Right atrium auricular region (tissue), 2 donors: ENCODE measurements around the gene STX18. TPM values are rescaled to one million over a fixed set of nuclear protein-coding genes. Genes with fewer than 3 reads are reported as not detected.

Experiments
- DNase-seq: peaks from one replicate; pipeline ENCODE4 v3.0.0-alpha.2; 2019; ENCODE audit warnings: low spot score
- H3K27ac ChIP-seq, 2 donors: fragments of 200-600 bp; sonication (generic); 1 replicate in 1 of 2; 2 replicates in 1 of 2; pipeline ENCODE4 v1.5.1; 2016 to 2019
- H3K27me3 ChIP-seq, 2 donors: fragments of 200-600 bp; sonication (generic); one replicate each; pipeline versions ENCODE4 v1.5.1 to v1.6.0; 2017 to 2019
- H3K36me3 ChIP-seq: fragments of 200-600 bp; sonication (generic); one replicate; pipeline ENCODE4 v1.5.1; 2016
- H3K4me1 ChIP-seq, 2 donors: fragments of 200-600 bp; sonication (generic); one replicate each; pipeline versions ENCODE4 v1.5.1 to v1.6.0; 2017 to 2019
- H3K4me3 ChIP-seq, 2 donors: fragments of 200-600 bp; sonication (generic); 1 replicate in 1 of 2; 2 replicates in 1 of 2; pipeline ENCODE4 v1.5.1; 2017 to 2019; ENCODE audit warnings: mild to moderate bottlenecking in 1 of 2, moderate library complexity in 1 of 2
- H3K9me3 ChIP-seq, 2 donors: fragments of 200-600 bp; sonication (generic); one replicate each; pipeline ENCODE4 v1.5.1; 2019
- total RNA-seq, 2 donors: library from RNA; depleted of rRNA; stranded (reverse); fragments of >200 nt; gene quantifications; one replicate each; pipeline ENCODE4 v1.1.0, GENCODE V29; 2016
- TF ChIP-seq, protein P1 (sequence below), 2 donors: fragments of 200-600 bp; sonication (generic); IDR thresholded peaks; one replicate each; pipeline ENCODE4 v1.5.1; 2019; ENCODE audit warnings: antibody characterized with exemption in 2 of 2

Gene STX18
- total RNA-seq, 2 donors from 2014 or later = 8.8 to 10.8 TPM

DNA sequence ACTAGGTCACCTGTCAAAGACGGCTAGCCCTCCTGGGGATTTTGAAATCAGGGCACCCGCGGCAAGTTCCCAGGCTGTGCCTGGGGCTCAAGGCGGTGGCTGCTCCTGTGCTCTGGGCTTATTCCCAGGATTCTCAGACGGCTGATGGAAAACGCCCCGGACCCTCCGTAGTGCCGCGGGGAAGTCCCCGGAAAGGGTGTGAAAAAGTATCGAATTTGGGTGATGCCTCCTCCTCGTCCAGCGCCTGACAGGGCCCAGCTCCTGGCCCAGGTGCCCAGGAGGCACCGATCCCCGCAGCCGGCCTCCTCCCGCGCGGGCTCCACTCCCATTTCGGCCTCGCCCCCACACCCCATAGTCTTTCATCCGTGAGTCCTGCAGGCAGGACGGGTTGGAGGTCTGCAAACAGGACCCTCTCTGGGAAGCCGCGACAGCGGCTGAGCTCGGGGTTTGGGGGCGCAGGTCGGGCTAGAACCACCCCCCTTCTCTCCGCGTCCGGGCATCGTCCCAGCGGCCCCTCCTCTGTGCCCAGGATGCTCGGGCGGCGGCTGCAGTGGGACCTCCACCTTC, 156.0 kb downstream of the STX18 start:
- H3K27ac ChIP-seq = no peak overlapping the region
- H3K4me1 ChIP-seq = peaks cover 0 to 33% of the 10 kb centered on the region in 2 donors
- no peaks in the 10 kb centered on the region for H3K9me3 ChIP-seq
- H3K27me3 ChIP-seq = peaks cover 0 to 5% of the 10 kb centered on the region in 2 donors
- TF ChIP-seq, protein P1, sequence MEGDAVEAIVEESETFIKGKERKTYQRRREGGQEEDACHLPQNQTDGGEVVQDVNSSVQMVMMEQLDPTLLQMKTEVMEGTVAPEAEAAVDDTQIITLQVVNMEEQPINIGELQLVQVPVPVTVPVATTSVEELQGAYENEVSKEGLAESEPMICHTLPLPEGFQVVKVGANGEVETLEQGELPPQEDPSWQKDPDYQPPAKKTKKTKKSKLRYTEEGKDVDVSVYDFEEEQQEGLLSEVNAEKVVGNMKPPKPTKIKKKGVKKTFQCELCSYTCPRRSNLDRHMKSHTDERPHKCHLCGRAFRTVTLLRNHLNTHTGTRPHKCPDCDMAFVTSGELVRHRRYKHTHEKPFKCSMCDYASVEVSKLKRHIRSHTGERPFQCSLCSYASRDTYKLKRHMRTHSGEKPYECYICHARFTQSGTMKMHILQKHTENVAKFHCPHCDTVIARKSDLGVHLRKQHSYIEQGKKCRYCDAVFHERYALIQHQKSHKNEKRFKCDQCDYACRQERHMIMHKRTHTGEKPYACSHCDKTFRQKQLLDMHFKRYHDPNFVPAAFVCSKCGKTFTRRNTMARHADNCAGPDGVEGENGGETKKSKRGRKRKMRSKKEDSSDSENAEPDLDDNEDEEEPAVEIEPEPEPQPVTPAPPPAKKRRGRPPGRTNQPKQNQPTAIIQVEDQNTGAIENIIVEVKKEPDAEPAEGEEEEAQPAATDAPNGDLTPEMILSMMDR (IDR thresholded peaks at IDR 0.05) = no peak
- no peak for DNase-seq
- peak overlapping the region; percentile 20 to 61 for H3K4me3 ChIP-seq
- no peaks in the 10 kb centered on the region for H3K36me3 ChIP-seq

DNA sequence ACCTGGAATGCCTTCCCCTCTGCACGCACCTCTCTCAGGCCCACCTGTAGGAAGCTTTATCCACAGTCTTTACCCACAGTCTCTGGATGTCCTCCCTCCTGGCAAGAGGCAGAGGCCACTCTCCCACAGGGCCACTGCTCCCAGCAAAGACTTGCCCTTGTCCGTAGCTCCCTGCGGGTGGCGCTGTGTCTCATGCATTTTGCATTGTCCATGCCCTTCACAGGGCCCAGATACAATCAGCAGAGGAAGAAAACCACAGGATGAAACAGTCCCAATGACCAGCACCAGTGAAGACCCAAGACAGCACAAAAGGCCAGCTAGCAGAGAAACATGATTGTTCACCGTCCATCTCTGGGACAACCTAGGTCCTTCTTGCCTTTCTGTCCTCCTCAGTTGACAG, 157.0 kb downstream of the STX18 start:
- H3K4me3 ChIP-seq = no peak overlapping the region
- no peaks in the 10 kb centered on the region for H3K36me3 ChIP-seq
- peaks cover 0 to 5% of the 10 kb centered on the region in 2 donors for H3K27me3 ChIP-seq
- H3K4me1 ChIP-seq = peaks cover 0 to 33% of the 10 kb centered on the region in 2 donors
- TF ChIP-seq, protein P1 (IDR thresholded peaks at IDR 0.05) = no peak
- no peaks in the 10 kb centered on the region for H3K9me3 ChIP-seq
- DNase-seq = no peak
- H3K27ac ChIP-seq = no peak overlapping the region

DNA sequence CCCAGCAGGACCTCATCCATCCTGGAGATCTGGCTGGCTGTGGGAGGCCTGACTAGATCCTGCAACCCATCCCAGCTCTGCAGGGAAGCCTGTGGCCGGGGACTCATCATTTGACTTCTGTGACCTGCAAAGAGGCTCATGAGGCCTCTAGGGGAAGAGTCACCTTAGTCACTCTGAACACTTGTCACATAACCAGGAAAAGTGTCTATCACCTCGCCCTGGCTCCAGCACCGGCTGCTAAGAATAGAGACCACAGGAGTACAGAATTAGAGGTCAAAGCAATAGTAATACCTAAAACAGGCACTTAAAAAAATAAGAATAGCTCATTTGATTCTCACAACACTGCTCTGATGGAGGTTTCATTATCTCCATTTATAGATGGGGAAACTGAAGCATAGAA, 158.8 kb downstream of the STX18 start:
- Histone ChIP-seq H3K36me3 (no peaks in the 10 kb centered on the region), H3K4me1 (peaks cover 0 to 26% of the 10 kb centered on the region in 2 donors), H3K27ac (peak overlapping the region in 1 of 2 donors; percentile 1), H3K9me3 (no peaks in the 10 kb centered on the region), H3K27me3 (peaks cover 0 to 5% of the 10 kb centered on the region in 2 donors), H3K4me3 (no peak overlapping the region)
- no peak for DNase-seq
- TF ChIP-seq, protein P1 (IDR thresholded peaks at IDR 0.05) = no peak

DNA sequence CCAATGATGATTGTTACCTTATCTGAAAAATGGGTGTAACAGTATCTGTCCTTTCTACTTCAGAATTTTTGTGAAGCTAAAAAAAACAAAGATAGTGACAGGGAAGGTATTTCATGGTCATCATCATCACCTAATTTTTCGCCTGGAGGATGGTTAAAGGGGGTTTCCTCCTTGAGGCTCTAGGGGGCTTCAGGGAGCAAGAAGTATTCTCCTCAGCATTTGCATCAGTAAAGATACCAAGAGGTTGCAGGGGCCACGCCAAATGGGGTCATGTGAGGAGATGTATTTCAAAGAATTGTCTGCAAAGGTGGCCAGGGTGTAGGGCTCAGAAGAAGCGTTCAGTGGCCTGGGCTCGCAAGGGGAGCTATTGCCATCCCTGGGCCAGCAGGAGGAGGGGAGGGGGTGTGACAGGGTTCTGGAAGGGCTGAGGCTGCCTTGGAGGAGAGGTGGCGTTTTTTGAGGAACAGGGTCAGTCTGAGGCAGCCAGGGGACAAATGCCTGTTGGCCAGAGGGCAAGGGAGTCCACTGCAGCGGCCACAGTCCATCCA, 162.2 kb downstream of the STX18 start:
- no peak for DNase-seq
- Histone ChIP-seq H3K4me3 (no peak overlapping the region), H3K27ac (no peak overlapping the region), H3K36me3 (no peaks in the 10 kb centered on the region), H3K4me1 (peaks cover 0 to 4% of the 10 kb centered on the region in 2 donors), H3K9me3 (peaks cover 0 to 1% of the 10 kb centered on the region in 2 donors), H3K27me3 (no peaks in the 10 kb centered on the region)
- TF ChIP-seq, protein P1 (IDR thresholded peaks at IDR 0.05) = no peak

DNA sequence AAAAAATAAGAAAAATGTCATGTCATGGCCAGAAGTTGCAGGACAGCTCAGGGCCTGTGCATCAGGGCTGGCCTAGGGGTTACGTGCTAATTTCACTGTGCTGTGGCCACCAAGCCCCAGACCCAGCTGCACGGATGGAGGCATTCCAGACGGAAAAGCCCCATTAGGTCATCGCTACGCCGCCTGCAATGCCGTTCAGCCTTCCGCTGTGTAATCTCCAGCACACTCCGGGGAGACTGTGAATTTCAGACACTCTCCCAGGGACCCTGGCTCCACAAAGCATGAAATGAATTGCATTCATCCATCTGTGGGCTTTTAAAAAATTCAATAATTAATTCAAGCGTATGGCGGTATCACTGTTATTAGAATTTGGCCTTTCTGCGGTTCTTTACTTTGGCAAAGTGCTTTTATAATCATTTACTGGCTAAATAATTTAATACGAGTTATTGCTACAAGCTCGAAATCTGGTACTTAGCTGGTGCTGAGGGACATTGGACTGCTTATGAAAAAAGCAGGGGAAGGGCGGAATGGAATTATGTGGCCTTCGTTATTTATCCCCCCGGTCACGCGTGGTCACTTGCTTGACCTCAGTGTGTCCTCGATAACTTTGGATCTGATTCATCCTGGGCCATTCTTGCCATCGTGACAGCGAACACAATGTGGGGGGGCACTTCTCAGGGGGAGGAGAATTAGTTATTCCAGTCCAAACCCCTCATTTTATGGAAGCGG, 164.0 kb downstream of the STX18 start:
- Histone ChIP-seq H3K27ac (no peak overlapping the region), H3K4me1 (peaks cover 0 to 2% of the 10 kb centered on the region in 2 donors), H3K36me3 (no peaks in the 10 kb centered on the region), H3K27me3 (no peaks in the 10 kb centered on the region), H3K9me3 (peaks cover 0 to 6% of the 10 kb centered on the region in 2 donors), H3K4me3 (no peak overlapping the region)
- no peak for DNase-seq
- TF ChIP-seq, protein P1 (IDR thresholded peaks at IDR 0.05) = no peak
